IMR-90 (cell line): Measurements from ENCODE around the gene NOX3. TPM values are rescaled to one million over a fixed set of nuclear protein-coding genes. Genes with fewer than 3 reads are reported as not detected.

ENCODE experiments used
- ATAC-seq: fragments of 200-7000 bp; cut with Tn5 transposase; 2 replicates; pipeline ENCODE4 v1.9.1; 2020; ENCODE audit warnings: low read depth, mild to moderate bottlenecking, moderate library complexity
- BruUV-seq: library from RNA; stranded (reverse); fragments of 400-500 nt; replicated peaks from 2 replicates; lab custom pipeline; 2021; lab: Mats Ljungman, UMichigan
- CTCF ChIA-PET: fragments of 300-600 bp; formaldehyde crosslinking; extraction: SDS; loops from one replicate; lab custom pipeline; 2021; ENCODE audit warnings: antibody characterized with exemption; lab: Yijun Ruan, JAX
- POLR2A ChIA-PET: fragments of 300-600 bp; sonication (Branson Sonifier 250); formaldehyde crosslinking; loops from one replicate; lab custom pipeline; 2022; ENCODE audit warnings: antibody characterized with exemption; ENCODE audit not compliant: unreplicated experiment; lab: Charles Lee
- DNase-seq: peaks from one replicate; pipeline ENCODE4 v3.0.0; 2013
- H2AFZ ChIP-seq: replicated peaks from 2 replicates; pipeline ENCODE3; 2013; ENCODE audit warnings: low read length, mild to moderate bottlenecking; ENCODE audit not compliant: poor library complexity
- H2AK5ac ChIP-seq: 2 replicates; pipeline ENCODE4 v1.6.1; 2013; ENCODE audit warnings: low read depth, low read length, inconsistent platforms
- H2AK9ac ChIP-seq: replicated peaks from 2 replicates; pipeline ENCODE3; 2013; ENCODE audit warnings: mild to moderate bottlenecking, low read depth, low read length, moderate library complexity; ENCODE audit not compliant: poor library complexity
- H2BK120ac ChIP-seq: 2 replicates; pipeline ENCODE4 v1.6.1; 2013; ENCODE audit warnings: low read depth, low read length, inconsistent platforms
- H2BK15ac ChIP-seq: 3 replicates; pipeline ENCODE4 v1.6.1; 2013; ENCODE audit warnings: low read depth, low read length, inconsistent platforms
- H2BK20ac ChIP-seq: 2 replicates; pipeline ENCODE4 v1.6.1; 2013; ENCODE audit warnings: low read depth, mild to moderate bottlenecking, inconsistent platforms, low read length, moderate library complexity
- H2BK5ac ChIP-seq: 2 replicates; pipeline ENCODE4 v1.6.1; 2013; ENCODE audit warnings: mild to moderate bottlenecking, low read depth, low read length, inconsistent platforms; ENCODE audit not compliant: poor library complexity, severe bottlenecking
- H3K14ac ChIP-seq: replicated peaks from 2 replicates; pipeline ENCODE4 v1.6.1; 2013; ENCODE audit warnings: low read depth, low read length, inconsistent platforms
- H3K18ac ChIP-seq: 2 replicates; pipeline ENCODE4 v1.6.1; 2013; ENCODE audit warnings: low read depth, low read length, control low read depth
- H3K23ac ChIP-seq: 2 replicates; pipeline ENCODE4 v1.6.1; 2013; ENCODE audit warnings: low read depth, low read length, inconsistent platforms
- H3K27ac ChIP-seq: 2 replicates; pipeline ENCODE4 v1.5.1; 2013; ENCODE audit warnings: mild to moderate bottlenecking, control low read depth, low read length; ENCODE audit not compliant: insufficient read depth
- H3K27me3 ChIP-seq: 2 replicates; pipeline ENCODE4 v1.6.1; 2013; ENCODE audit warnings: low read length; ENCODE audit not compliant: control insufficient read depth, insufficient read depth
- H3K36me3 ChIP-seq: 2 replicates; pipeline ENCODE4 v1.6.1; 2013; ENCODE audit warnings: low read length, mixed read lengths; ENCODE audit not compliant: control insufficient read depth, insufficient read depth
- H3K4ac ChIP-seq: 2 replicates; pipeline ENCODE4 v1.6.1; 2013; ENCODE audit warnings: low read depth, low read length, inconsistent platforms
- H3K4me1 ChIP-seq: 2 replicates; pipeline ENCODE4 v1.6.1; 2013; ENCODE audit warnings: low read length, mixed read lengths; ENCODE audit not compliant: control insufficient read depth, insufficient read depth
- H3K4me2 ChIP-seq: 2 replicates; pipeline ENCODE4 v1.6.1; 2013; ENCODE audit warnings: low read depth, mild to moderate bottlenecking, control low read depth, low read length, moderate library complexity
- H3K4me3 ChIP-seq: 2 replicates; pipeline ENCODE4 v1.5.1; 2013; ENCODE audit warnings: low read depth, mild to moderate bottlenecking, control low read depth, low read length, moderate library complexity; ENCODE audit not compliant: insufficient read depth
- H3K56ac ChIP-seq: 2 replicates; pipeline ENCODE4 v1.6.1; 2013; ENCODE audit warnings: low read length, inconsistent platforms; ENCODE audit not compliant: insufficient read depth; ENCODE audit errors: extremely low read depth
- H3K79me1 ChIP-seq, 2 experiments: 2 replicates each; pipeline ENCODE4 v1.6.1; 2013; ENCODE audit warnings: low read length in 2 of 2, inconsistent platforms in 1 of 2, low read depth in 1 of 2
- H3K9ac ChIP-seq: 2 replicates; pipeline ENCODE4 v1.6.1; 2013; ENCODE audit warnings: low read depth, low read length, control low read depth
- H3K9me1 ChIP-seq: 2 replicates; pipeline ENCODE4 v1.6.1; 2013; ENCODE audit warnings: low read length, inconsistent platforms; ENCODE audit not compliant: insufficient read depth
- H3K9me3 ChIP-seq: 2 replicates; pipeline ENCODE4 v1.6.1; 2013; ENCODE audit warnings: low read length; ENCODE audit not compliant: control insufficient read depth, insufficient read depth
- H4K20me1 ChIP-seq: 2 replicates; pipeline ENCODE4 v1.6.1; 2013; ENCODE audit warnings: low read length, inconsistent platforms; ENCODE audit not compliant: insufficient read depth
- H4K5ac ChIP-seq: 2 replicates; pipeline ENCODE4 v1.6.1; 2013; ENCODE audit warnings: mild to moderate bottlenecking, low read depth, low read length, control low read depth
- H4K8ac ChIP-seq, 2 experiments: 2 replicates each; pipeline ENCODE4 v1.6.1; 2013; ENCODE audit warnings: low read depth in 2 of 2, low read length in 2 of 2, control low read depth in 1 of 2, inconsistent platforms in 1 of 2
- H4K91ac ChIP-seq: 2 replicates; pipeline ENCODE4 v1.6.1; 2013; ENCODE audit warnings: low read depth, low read length, inconsistent platforms; ENCODE audit not compliant: insufficient read depth
- BHLHE40 ChIP-seq: fragments of 150-350 bp; IDR thresholded peaks from 2 replicates; pipeline ENCODE4 v1.6.1; 2016; ENCODE audit warnings: mild to moderate bottlenecking, low read depth, low read length
- CEBPB ChIP-seq: IDR thresholded peaks from 2 replicates; pipeline ENCODE4 v1.6.1; 2012; ENCODE audit warnings: low read depth, low read length, improper control_type of control experiment
- CHD1 ChIP-seq: IDR thresholded peaks from 2 replicates; pipeline ENCODE4 v1.6.1; 2012; ENCODE audit warnings: low read depth, low read length, improper control_type of control experiment
- CTCF ChIP-seq: conservative IDR thresholded peaks from 2 replicates; pipeline ENCODE4 v1.5.1; 2012; ENCODE audit warnings: mild to moderate bottlenecking, low read depth, low read length, improper control_type of control experiment
- ELK1 ChIP-seq: fragments of 150-350 bp; IDR thresholded peaks from 2 replicates; pipeline ENCODE4 v1.6.1; 2016; ENCODE audit warnings: low read depth, mild to moderate bottlenecking, low read length, moderate library complexity, borderline replicate concordance
- FOS ChIP-seq: fragments of 150-350 bp; IDR thresholded peaks from 2 replicates; pipeline ENCODE4 v1.6.1; 2016; ENCODE audit warnings: low read depth, low read length
- MAFK ChIP-seq: IDR thresholded peaks from 2 replicates; pipeline ENCODE4 v1.6.1; 2012; ENCODE audit warnings: low read depth, low read length, improper control_type of control experiment
- MAZ ChIP-seq: IDR thresholded peaks from 2 replicates; pipeline ENCODE4 v1.6.1; 2012; ENCODE audit warnings: low read depth, mild to moderate bottlenecking, low read length, improper control_type of control experiment, moderate library complexity, borderline replicate concordance
- MXI1 ChIP-seq: IDR thresholded peaks from 2 replicates; pipeline ENCODE4 v1.6.1; 2012; ENCODE audit warnings: low read depth, mild to moderate bottlenecking, low read length, moderate library complexity, borderline replicate concordance
- NFE2L2 ChIP-seq: fragments of 150-350 bp; IDR thresholded peaks from 2 replicates; pipeline ENCODE4 v1.6.1; 2016; ENCODE audit warnings: low read depth, mild to moderate bottlenecking, low read length
- RAD21 ChIP-seq: IDR thresholded peaks from 2 replicates; pipeline ENCODE4 v1.6.1; 2012; ENCODE audit warnings: low read length, improper control_type of control experiment
- RCOR1 ChIP-seq: IDR thresholded peaks from 2 replicates; pipeline ENCODE4 v1.6.1; 2012; ENCODE audit warnings: mild to moderate bottlenecking, low read length, improper control_type of control experiment; ENCODE audit not compliant: insufficient replicate concordance
- SMC3 ChIP-seq: fragments of 150-350 bp; IDR thresholded peaks from 2 replicates; pipeline ENCODE4 v1.6.1; 2016; ENCODE audit warnings: low read depth, mild to moderate bottlenecking, antibody characterized with exemption, low read length, moderate library complexity
- USF2 ChIP-seq: fragments of 150-350 bp; IDR thresholded peaks from 2 replicates; pipeline ENCODE4 v1.6.1; 2017; ENCODE audit warnings: mild to moderate bottlenecking, antibody characterized with exemption, low read length, low read depth
- WGBS, 2 experiments: methylation state at CpG; one replicate each; pipeline versions ENCODE4 v1.1.5 to v1.1.7; 2013; ENCODE audit warnings: missing lambda C conversion rate in 2 of 2; ENCODE audit not compliant: insufficient read length in 1 of 2; ENCODE audit errors: extremely low coverage in 2 of 2; 5-methylcytosine and 5-hydroxymethylcytosine counted together
- dilution Hi-C: fragments of 300-500 bp; cut with HindIII; formaldehyde crosslinking; loops from one replicate; pipeline ENCODE4 v1.14.3; 2018; ENCODE audit warnings: low sequenced_read_pairs; ENCODE audit not compliant: unreplicated experiment
- in situ Hi-C: fragments of 300-500 bp; cut with MboI; formaldehyde crosslinking; loops from 3 replicates; pipeline ENCODE4 v1.14.3; 2019; ENCODE audit warnings: low sequenced_read_pairs, inconsistent platforms, mixed read lengths
- intact Hi-C: fragments of 100-400 bp; cut with micrococcal nuclease; formaldehyde crosslinking; loops from 2 replicates; pipeline ENCODE4 v1.10.0; 2022
- polyA plus RNA-seq, 3 experiments: library from polyadenylated mRNA; depleted of rRNA; stranded (reverse); fragments of >200 nt; gene quantifications; 2 replicates each; pipeline ENCODE4 v1.2.3, GENCODE V29; 2012; ENCODE audit warnings: low replicate concordance in 1 of 3
- total RNA-seq: library from RNA; depleted of rRNA; stranded (reverse); fragments of >200 nt; gene quantifications from 2 replicates; pipeline ENCODE4 v1.2.3, GENCODE V29; 2012

The NOX3 gene
- total and polyA plus RNA-seq, 2 of the 4 experiments (the other 2 are of a cell fraction) = not detected

- no peak overlapping the region for H3K56ac ChIP-seq
- no peaks in the 10 kb centered on the region for H3K9me1 ChIP-seq
- POLR2A ChIA-PET = no interaction called here
- CTCF ChIA-PET = interaction anchor here (1.0 kb wide), 1 partner anchor 22 kb away, joined by 3 read pairs; no protein-coding TSS in a partner anchor
- 90% methylated on average over 2 of the region's 9 CpGs; no CpG with 5 or more reads in 1 of the 2 experiments for WGBS, 2 experiments
- no peak overlapping the region for H2BK120ac ChIP-seq
- H3K14ac ChIP-seq = no peak overlapping the region
- no TSS peak for BruUV-seq
- H3K4me1 ChIP-seq = 0 out of 2 replicates have a peak, but pooled peaks cover 1% of the 10 kb centered on the region
- H4K91ac ChIP-seq = no peak overlapping the region
- dilution Hi-C loops (no loop called here), intact Hi-C loops (no loop called here), in situ Hi-C loops (no loop called here)
- no peak overlapping the region for H4K5ac ChIP-seq
- H2AK9ac ChIP-seq = no peak overlapping the region
- ATAC-seq (no peak), DNase-seq (no peak)
- no peak for TF ChIP-seq FOS
- no peak for TF ChIP-seq CHD1
- no peak for TF ChIP-seq ELK1
- no peak for TF ChIP-seq CEBPB
- no peak for TF ChIP-seq USF2
- no peak for TF ChIP-seq MAZ
- no peak for TF ChIP-seq MXI1
- no peak for TF ChIP-seq NFE2L2
- TF ChIP-seq MAFK = no peak
- no peak for TF ChIP-seq RCOR1
- TF ChIP-seq SMC3 = no peak
- TF ChIP-seq BHLHE40 = no peak
- TF ChIP-seq RAD21 = no peak
- TF ChIP-seq CTCF = no peak
- H3K27me3 ChIP-seq = no peaks in the 10 kb centered on the region
- no peaks in the 10 kb centered on the region for H4K20me1 ChIP-seq
- no peak overlapping the region for H2AFZ ChIP-seq
- H3K23ac ChIP-seq = no peak overlapping the region
- H3K79me1 ChIP-seq = no peaks in the 10 kb centered on the region
- H2BK20ac ChIP-seq = no peak overlapping the region
- H3K18ac ChIP-seq = no peak overlapping the region
- no peak overlapping the region for H4K8ac ChIP-seq
- no peak overlapping the region for H3K4ac ChIP-seq
- no peak overlapping the region for H3K27ac ChIP-seq
- H2AK5ac ChIP-seq = no peak overlapping the region
- H2BK15ac ChIP-seq = no peak overlapping the region
- no peak overlapping the region for H3K4me3 ChIP-seq
- H3K9me3 ChIP-seq = no peaks in the 10 kb centered on the region
- H3K9ac ChIP-seq = no peak overlapping the region
- no peak overlapping the region for H3K4me2 ChIP-seq
- no peak overlapping the region for H2BK5ac ChIP-seq
- no peaks in the 10 kb centered on the region for H3K36me3 ChIP-seq
These were observed 10.4 kb downstream of the NOX3 start for GRCh38 chr6:155444952-155445903.
